HG03097 (cell line): ENCODE measurements around the gene ZBTB20.

Experiments
- ATAC-seq: cut with Tn5 transposase; IDR thresholded peaks from one replicate; pipeline ENCODE4 v1.9.1; 2021; ENCODE audit not compliant: unreplicated experiment, low FRiP score

Gene ZBTB20

GRCh38 chr3:114364806-114365654 lies 782.1 kb downstream of the ZBTB20 start:
- ATAC-seq = no peak

- ATAC-seq = no peak
Measured at GRCh38 chr3:114363554-114364202, 783.4 kb downstream of the ZBTB20 start.

GRCh38 chr3:114362815-114363214 lies 784.3 kb downstream of the ZBTB20 start:
- no peak for ATAC-seq

GRCh38 chr3:114361391-114361790 lies 785.7 kb downstream of the ZBTB20 start:
- no peak for ATAC-seq

- ATAC-seq = no peak
Measured at GRCh38 chr3:114356525-114356924, 790.6 kb downstream of the ZBTB20 start.

- ATAC-seq = no peak
Measured at GRCh38 chr3:114356066-114356465, 791.0 kb downstream of the ZBTB20 start.

GRCh38 chr3:114355653-114356052 lies 791.4 kb downstream of the ZBTB20 start:
- no peak for ATAC-seq

GRCh38 chr3:114351822-114352145 lies 795.3 kb downstream of the ZBTB20 start:
- ATAC-seq = no peak

GRCh38 chr3:114351123-114351821 lies 795.8 kb downstream of the ZBTB20 start:
- no peak for ATAC-seq

- no peak for ATAC-seq
Measured at GRCh38 chr3:114350690-114351089, 796.4 kb downstream of the ZBTB20 start.

- ATAC-seq = no peak
Measured at GRCh38 chr3:114350271-114350670, 796.8 kb downstream of the ZBTB20 start.

- no peak for ATAC-seq
Measured at GRCh38 chr3:114344492-114344891, 802.6 kb downstream of the ZBTB20 start.

GRCh38 chr3:114338651-114339357 lies 808.3 kb downstream of the ZBTB20 start:
- no peak for ATAC-seq

- no peak for ATAC-seq
Measured at GRCh38 chr3:114336857-114337256, 810.2 kb downstream of the ZBTB20 start.

GRCh38 chr3:114336122-114336697 lies 810.9 kb downstream of the ZBTB20 start:
- ATAC-seq = no peak

- ATAC-seq = no peak
Measured at GRCh38 chr3:114333923-114334240, 813.2 kb downstream of the ZBTB20 start.

GRCh38 chr3:114333180-114333922 lies 813.7 kb downstream of the ZBTB20 start:
- no peak for ATAC-seq

GRCh38 chr3:114332342-114333179 lies 814.5 kb downstream of the ZBTB20 start:
- ATAC-seq = no peak

GRCh38 chr3:114331710-114332109 lies 815.4 kb downstream of the ZBTB20 start:
- ATAC-seq = no peak
